WTC11 (cell line): Measurements from ENCODE around the gene ZNF236. TPM values are rescaled to one million over a fixed set of nuclear protein-coding genes. Genes with fewer than 3 reads are reported as not detected.

Source experiments
- ATAC-seq: fragments of 200-7000 bp; cut with Tn5 transposase; 2 replicates; pipeline ENCODE4 v1.10.0; 2021; ENCODE audit warnings: mild to moderate bottlenecking, moderate library complexity
- CTCF ChIA-PET: fragments of 300-600 bp; sonication (Branson Sonifier 250); formaldehyde crosslinking; loops from one replicate; lab custom pipeline; 2021; ENCODE audit warnings: antibody characterized with exemption; lab: Charles Lee
- POLR2A ChIA-PET: fragments of 350-600 bp; sonication (Branson Sonifier 250); formaldehyde crosslinking; loops from one replicate; lab custom pipeline; 2021; ENCODE audit warnings: antibody characterized with exemption; lab: Charles Lee
- DNase-seq: peaks from one replicate; pipeline ENCODE4 v3.0.0; 2021; ENCODE audit warnings: low spot score
- H3K27ac Mint-ChIP-seq: 2 replicates; pipeline ENCODE4 v1.8.0; 2021; ENCODE audit warnings: mixed read lengths
- H3K27me3 Mint-ChIP-seq: 2 replicates; pipeline ENCODE4 v1.8.0; 2021; ENCODE audit warnings: low read depth, mild to moderate bottlenecking, moderate library complexity, mixed read lengths
- H3K36me3 Mint-ChIP-seq: 2 replicates; pipeline ENCODE4 v1.8.0; 2021; ENCODE audit warnings: mixed read lengths
- H3K4me1 Mint-ChIP-seq: 2 replicates; pipeline ENCODE4 v1.8.0; 2022; ENCODE audit warnings: mixed read lengths
- H3K4me3 Mint-ChIP-seq: 2 replicates; pipeline ENCODE4 v1.8.0; 2021; ENCODE audit warnings: mild to moderate bottlenecking, moderate library complexity, mixed read lengths
- H3K9me3 Mint-ChIP-seq: 2 replicates; pipeline ENCODE4 v1.8.0; 2021; ENCODE audit warnings: mixed read lengths
- AFF4 ChIP-seq: sonication (generic); formaldehyde crosslinking; IDR thresholded peaks from 2 replicates; pipeline ENCODE4 v1.8.1; 2023; ENCODE audit warnings: mild to moderate bottlenecking, missing genetic modification reagents, borderline replicate concordance
- ATF1 ChIP-seq: sonication (generic); formaldehyde crosslinking; IDR thresholded peaks from 2 replicates; pipeline ENCODE4 v1.8.1; 2023; ENCODE audit warnings: mild to moderate bottlenecking, moderate library complexity, missing genetic modification reagents
- FOXP1 ChIP-seq: sonication (generic); formaldehyde crosslinking; IDR thresholded peaks from 2 replicates; pipeline ENCODE4 v1.8.0; 2022; ENCODE audit warnings: missing genetic modification reagents, mild to moderate bottlenecking, moderate library complexity, borderline replicate concordance
- GTF2I ChIP-seq: fragments of 250-450 bp; sonication (Bioruptor Pico); conservative IDR thresholded peaks from 2 replicates; pipeline ENCODE4 v1.4.0; 2021; ENCODE audit warnings: mild to moderate bottlenecking
- HMGA2 ChIP-seq: fragments of 250-450 bp; sonication (Bioruptor Pico); IDR thresholded peaks from 2 replicates; pipeline ENCODE4 v1.4.0; 2021; ENCODE audit warnings: mild to moderate bottlenecking, moderate library complexity
- NFE2L1 ChIP-seq: sonication (generic); formaldehyde crosslinking; IDR thresholded peaks from 2 replicates; pipeline ENCODE4 v1.8.1; 2023; ENCODE audit warnings: missing genetic modification reagents
- NR1H2 ChIP-seq: sonication (generic); formaldehyde crosslinking; IDR thresholded peaks from 2 replicates; pipeline ENCODE4 v1.9.0; 2021; ENCODE audit warnings: mild to moderate bottlenecking, moderate library complexity, missing genetic modification reagents
- OVOL2 ChIP-seq: fragments of 250-450 bp; sonication (Bioruptor Pico); IDR thresholded peaks from 2 replicates; pipeline ENCODE4 v1.9.0; 2021; ENCODE audit warnings: mild to moderate bottlenecking, borderline replicate concordance
- RELA ChIP-seq: sonication (generic); formaldehyde crosslinking; IDR thresholded peaks from 2 replicates; pipeline ENCODE4 v1.8.1; 2022; ENCODE audit warnings: missing genetic modification reagents, mild to moderate bottlenecking, borderline replicate concordance
- SOX15 ChIP-seq: fragments of 250-450 bp; sonication (Bioruptor Pico); IDR thresholded peaks from 2 replicates; pipeline ENCODE4 v1.9.0; 2021; ENCODE audit warnings: mild to moderate bottlenecking
- TP53 ChIP-seq: sonication (generic); formaldehyde crosslinking; IDR thresholded peaks from 2 replicates; pipeline ENCODE4 v1.8.1; 2023; ENCODE audit warnings: mild to moderate bottlenecking, missing genetic modification reagents
- USF1 ChIP-seq: sonication (generic); formaldehyde crosslinking; IDR thresholded peaks from 2 replicates; pipeline ENCODE4 v1.8.0; 2022; ENCODE audit warnings: mild to moderate bottlenecking, missing genetic modification reagents
- USF2 ChIP-seq: sonication (generic); formaldehyde crosslinking; IDR thresholded peaks from 2 replicates; pipeline ENCODE4 v1.8.1; 2023; ENCODE audit warnings: mild to moderate bottlenecking, missing genetic modification reagents, moderate library complexity
- ZBTB43 ChIP-seq: sonication (generic); formaldehyde crosslinking; IDR thresholded peaks from 2 replicates; pipeline ENCODE4 v1.8.1; 2023; ENCODE audit warnings: mild to moderate bottlenecking, missing genetic modification reagents
- ZNF281 ChIP-seq: sonication (generic); formaldehyde crosslinking; IDR thresholded peaks from 2 replicates; pipeline ENCODE4 v1.8.0; 2023; ENCODE audit warnings: mild to moderate bottlenecking, missing genetic modification reagents
- ZNF317 ChIP-seq: sonication (generic); formaldehyde crosslinking; IDR thresholded peaks from 2 replicates; pipeline ENCODE4 v1.8.1; 2023; ENCODE audit warnings: low read depth, mild to moderate bottlenecking, moderate library complexity, missing genetic modification reagents, borderline replicate concordance
- ZNF416 ChIP-seq: fragments of 250-450 bp; sonication (Bioruptor Pico); IDR thresholded peaks from 2 replicates; pipeline ENCODE4 v1.9.0; 2021; ENCODE audit warnings: mild to moderate bottlenecking, inconsistent platforms
- ZNF532 ChIP-seq: fragments of 250-450 bp; sonication (Bioruptor Pico); IDR thresholded peaks from 2 replicates; pipeline ENCODE4 v1.9.0; 2021; ENCODE audit warnings: mild to moderate bottlenecking, borderline replicate concordance
- total RNA-seq: library from RNA; stranded (reverse); gene quantifications from 3 replicates; pipeline ENCODE4 v1.2.3, GENCODE V29; 2021

Gene ZNF236
- total RNA-seq, 1 experiment from 2014 or later: 19.9 TPM

GRCh38 chr18:76914314-76914713 lies 92.0 kb downstream of the ZNF236 start (continued):
- no peak for TF ChIP-seq AFF4 (CRISPR knock-in tag)
- TF ChIP-seq NFE2L1 (CRISPR knock-in tag): no peak
- no peak for TF ChIP-seq FOXP1 (CRISPR knock-in tag)
- no peak for TF ChIP-seq ZBTB43
- TF ChIP-seq HMGA2: no peak
- no peak for TF ChIP-seq ZNF317
- no peak for TF ChIP-seq TP53 (CRISPR knock-in tag)
- TF ChIP-seq, all 79 proteins: peak for 0

- DNase-seq (no peak), ATAC-seq (no peak)
- no peak for TF ChIP-seq NR1H2
- no peak for TF ChIP-seq OVOL2 (CRISPR knock-in tag)
- TF ChIP-seq USF1 (CRISPR knock-in tag): no peak
- TF ChIP-seq GTF2I (CRISPR knock-in tag): no peak
- TF ChIP-seq USF2 (CRISPR knock-in tag): no peak
- no peak for TF ChIP-seq ZNF416 (CRISPR knock-in tag)
- no peak for TF ChIP-seq ZNF281 (CRISPR knock-in tag)
- TF ChIP-seq ZNF532 (CRISPR knock-in tag): no peak
- no peak for TF ChIP-seq ATF1 (CRISPR knock-in tag)
- TF ChIP-seq SOX15 (CRISPR knock-in tag): no peak
- no peak for TF ChIP-seq RELA (CRISPR knock-in tag)
- POLR2A ChIA-PET: no interaction called here
- Mint-ChIP-seq H3K27ac (no peak overlapping the region), H3K9me3 (no peaks in the 10 kb centered on the region), H3K36me3 (peaks cover 45% of the 10 kb centered on the region), H3K27me3 (no peaks in the 10 kb centered on the region), H3K4me1 (no peaks in the 10 kb centered on the region), H3K4me3 (no peak overlapping the region)
- CTCF ChIA-PET: interaction anchor here (0.7 kb wide), 1 partner anchor 9 kb away, joined by 5 read pairs; no protein-coding TSS in a partner anchor
Measured at GRCh38 chr18:76914796-76915195, 92.4 kb downstream of the ZNF236 start.
